Ascending aorta (tissue), 2 donors: ENCODE data around the gene PLEKHB1. TPM values are rescaled to one million over a fixed set of nuclear protein-coding genes. Genes with fewer than 3 reads are reported as not detected.

ENCODE experiments used
- DNase-seq, 2 donors: peaks; one replicate each; pipeline ENCODE4 v3.0.0-alpha.2; 2019; ENCODE audit warnings: low spot score in 2 of 2
- H3K27ac ChIP-seq, 2 donors: fragments of 200-600 bp; sonication (generic); one replicate each; pipeline ENCODE4 v1.5.1; 2016 to 2017; ENCODE audit warnings: mild to moderate bottlenecking in 1 of 2
- H3K27me3 ChIP-seq: fragments of 200-600 bp; sonication (generic); one replicate; pipeline ENCODE4 v1.5.1; 2017
- H3K36me3 ChIP-seq, 2 donors: fragments of 200-600 bp; sonication (generic); one replicate each; pipeline ENCODE4 v1.5.1; 2016
- H3K4me1 ChIP-seq, 2 donors: fragments of 200-600 bp; sonication (generic); one replicate each; pipeline ENCODE4 v1.5.1; 2016 to 2017; ENCODE audit warnings: mild to moderate bottlenecking in 1 of 2
- H3K4me3 ChIP-seq, 2 donors: fragments of 200-600 bp; sonication (generic); one replicate each; pipeline ENCODE4 v1.5.1; 2016 to 2017; ENCODE audit warnings: mild to moderate bottlenecking in 1 of 2
- H3K9me3 ChIP-seq, 2 donors: fragments of 200-600 bp; sonication (generic); one replicate each; pipeline ENCODE4 v1.5.1; 2016
- intact Hi-C: fragments of 100-400 bp; cut with DNase I; formaldehyde crosslinking; loops from one replicate; pipeline ENCODE4 v1.15.1; 2023
- total RNA-seq: library from RNA; depleted of rRNA; stranded (reverse); fragments of >200 nt; gene quantifications from one replicate; pipeline ENCODE4 v1.1.0, GENCODE V29; 2016
- TF ChIP-seq, protein P1 (sequence below), 3 experiments: fragments of 200-600 bp in 2 of 3; fragments of 450-650 bp in 1 of 3; sonication (generic) in 2 of 3; IDR thresholded peaks; one replicate each; pipeline ENCODE4 v1.5.1; 2016 to 2019; ENCODE audit warnings: antibody characterized with exemption in 3 of 3, mild to moderate bottlenecking in 1 of 3, moderate library complexity in 1 of 3

PLEKHB1 gene
- total RNA-seq, 1 donor from 2014 or later, result 3.5 TPM

DNA sequence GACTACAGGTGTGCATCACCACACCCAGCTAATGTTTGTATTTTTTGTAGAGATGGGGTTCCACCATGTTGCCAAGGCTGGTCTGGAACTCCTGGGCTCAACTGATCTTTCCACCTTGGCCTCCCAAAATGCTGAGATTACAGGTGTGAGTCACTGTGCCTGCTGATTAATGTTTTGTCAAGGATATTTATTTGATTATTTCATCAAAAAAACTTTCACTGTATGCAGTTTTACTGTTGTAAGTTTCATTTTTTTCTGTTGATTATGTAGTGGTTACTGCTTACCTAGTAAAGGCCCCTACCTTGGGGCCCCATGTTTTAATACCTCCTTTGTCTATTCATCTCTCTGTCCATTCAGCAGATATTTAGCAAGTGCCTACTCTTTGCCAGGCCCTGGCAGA lies 31.8 kb upstream of the PLEKHB1 start:
- no peaks in the 10 kb centered on the region for H3K9me3 ChIP-seq
- no peaks in the 10 kb centered on the region for H3K36me3 ChIP-seq

DNA sequence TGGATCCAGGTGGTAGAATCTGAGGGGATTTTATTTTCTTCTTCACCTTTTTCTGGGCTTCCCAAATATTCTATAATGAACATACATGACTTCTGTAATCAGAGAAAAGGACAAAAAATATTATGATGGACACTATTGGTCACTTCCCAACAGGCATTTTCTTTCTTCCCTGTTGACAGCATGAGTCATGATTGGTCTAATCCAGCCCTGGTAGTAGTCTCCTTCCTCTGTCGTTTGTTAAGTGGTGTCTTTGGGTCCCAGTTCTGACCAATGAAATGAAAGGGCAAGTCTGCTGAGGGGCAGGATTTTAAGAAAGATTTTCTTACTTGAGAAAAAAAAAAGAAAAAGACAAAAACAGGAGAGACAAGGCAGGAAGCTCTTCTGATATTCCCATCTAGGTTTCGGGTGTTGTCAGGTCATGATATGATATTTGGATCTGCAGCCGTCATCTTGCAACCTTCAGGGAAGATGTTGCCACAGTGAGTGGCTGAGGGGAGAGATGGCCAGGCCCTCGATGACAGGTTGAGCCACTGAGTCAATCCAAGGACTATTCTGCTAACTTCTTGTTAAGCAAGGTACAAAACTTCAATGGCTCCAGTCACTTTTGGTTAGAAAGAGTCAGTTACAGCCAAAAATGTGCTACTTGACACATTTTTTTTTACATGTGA lies 23.3 kb upstream of the PLEKHB1 start:
- intact Hi-C loops, result no loop called here
- TF ChIP-seq, protein P1, sequence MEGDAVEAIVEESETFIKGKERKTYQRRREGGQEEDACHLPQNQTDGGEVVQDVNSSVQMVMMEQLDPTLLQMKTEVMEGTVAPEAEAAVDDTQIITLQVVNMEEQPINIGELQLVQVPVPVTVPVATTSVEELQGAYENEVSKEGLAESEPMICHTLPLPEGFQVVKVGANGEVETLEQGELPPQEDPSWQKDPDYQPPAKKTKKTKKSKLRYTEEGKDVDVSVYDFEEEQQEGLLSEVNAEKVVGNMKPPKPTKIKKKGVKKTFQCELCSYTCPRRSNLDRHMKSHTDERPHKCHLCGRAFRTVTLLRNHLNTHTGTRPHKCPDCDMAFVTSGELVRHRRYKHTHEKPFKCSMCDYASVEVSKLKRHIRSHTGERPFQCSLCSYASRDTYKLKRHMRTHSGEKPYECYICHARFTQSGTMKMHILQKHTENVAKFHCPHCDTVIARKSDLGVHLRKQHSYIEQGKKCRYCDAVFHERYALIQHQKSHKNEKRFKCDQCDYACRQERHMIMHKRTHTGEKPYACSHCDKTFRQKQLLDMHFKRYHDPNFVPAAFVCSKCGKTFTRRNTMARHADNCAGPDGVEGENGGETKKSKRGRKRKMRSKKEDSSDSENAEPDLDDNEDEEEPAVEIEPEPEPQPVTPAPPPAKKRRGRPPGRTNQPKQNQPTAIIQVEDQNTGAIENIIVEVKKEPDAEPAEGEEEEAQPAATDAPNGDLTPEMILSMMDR (IDR thresholded peaks at IDR 0.05), result no peak
- no peak for DNase-seq
- Histone ChIP-seq H3K4me3 (no peak overlapping the region), H3K4me1 (no peaks in the 10 kb centered on the region), H3K9me3 (no peaks in the 10 kb centered on the region), H3K27ac (no peak overlapping the region), H3K27me3 (no peaks in the 10 kb centered on the region), H3K36me3 (no peaks in the 10 kb centered on the region)

More for the DNA sequence above, 31.8 kb upstream of the PLEKHB1 start:
- Histone ChIP-seq H3K4me1 (no peaks in the 10 kb centered on the region), H3K27ac (no peak overlapping the region), H3K4me3 (no peak overlapping the region), H3K27me3 (no peaks in the 10 kb centered on the region)
- DNase-seq, result no peak
- TF ChIP-seq, protein P1 (IDR thresholded peaks at IDR 0.05), result no peak
- intact Hi-C loops, result no loop called here

DNA sequence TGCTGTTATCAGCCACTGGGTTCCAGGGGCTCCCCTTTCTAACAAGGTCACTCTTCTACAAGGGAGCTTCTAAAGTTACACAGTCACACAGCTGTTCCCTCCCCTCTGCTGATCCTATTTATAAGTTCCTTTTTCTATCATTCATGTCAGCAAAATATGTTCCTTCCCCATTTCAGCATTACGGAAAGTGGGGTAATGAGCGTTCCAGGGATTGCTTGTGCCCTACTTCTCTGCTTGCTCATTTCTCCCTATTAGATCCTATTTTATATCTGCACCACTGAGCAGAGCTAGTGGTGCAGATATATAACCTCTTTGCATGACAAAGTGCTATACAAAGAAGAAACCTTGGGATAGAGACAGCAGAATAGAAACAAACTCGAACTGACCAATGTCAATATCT lies 22.7 kb upstream of the PLEKHB1 start:
- DNase-seq, result no peak
- no peak overlapping the region for H3K27ac ChIP-seq
- H3K4me3 ChIP-seq, result no peak overlapping the region
- H3K4me1 ChIP-seq, result no peaks in the 10 kb centered on the region
- TF ChIP-seq, protein P1 (IDR thresholded peaks at IDR 0.05), result no peak
- H3K27me3 ChIP-seq, result no peaks in the 10 kb centered on the region
- no peaks in the 10 kb centered on the region for H3K36me3 ChIP-seq
- no peaks in the 10 kb centered on the region for H3K9me3 ChIP-seq
- intact Hi-C loops, result no loop called here

DNA sequence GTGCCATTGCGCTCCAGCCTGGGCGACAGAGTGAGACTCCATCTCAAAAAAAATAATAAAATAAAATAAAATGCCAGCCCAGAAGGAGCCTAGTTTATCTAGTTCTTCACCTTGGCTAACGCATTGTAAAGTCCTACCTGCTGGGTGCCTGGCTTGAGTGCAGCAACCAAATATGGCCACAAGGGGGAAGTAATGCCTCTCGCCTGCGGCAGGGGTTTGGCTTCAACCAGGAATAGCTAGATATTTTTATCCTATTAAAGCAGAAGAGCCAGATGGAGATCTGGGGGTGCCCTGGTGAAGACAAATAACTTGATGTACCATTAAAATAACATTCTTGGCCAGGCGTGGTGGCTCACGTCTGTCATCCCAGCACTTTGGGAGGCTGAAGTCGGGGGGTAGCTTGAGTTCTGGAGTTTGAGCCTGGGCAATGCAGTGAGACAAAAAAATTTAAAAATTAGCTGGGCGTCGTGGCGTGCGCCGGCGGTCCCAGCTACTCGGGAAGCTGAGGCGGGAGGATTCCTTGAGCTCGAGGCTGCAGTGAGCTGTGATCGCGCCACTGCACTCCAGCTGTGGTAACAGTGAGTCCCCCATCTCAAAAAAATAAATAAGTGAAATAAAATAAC lies 20.6 kb upstream of the PLEKHB1 start:
- Histone ChIP-seq H3K4me3 (peak overlapping the region in 1 of 2 donors; percentile 38), H3K27me3 (no peaks in the 10 kb centered on the region), H3K27ac (no peak overlapping the region), H3K4me1 (no peaks in the 10 kb centered on the region), H3K36me3 (no peaks in the 10 kb centered on the region), H3K9me3 (no peaks in the 10 kb centered on the region)
- DNase-seq, result peak in 1 of 2 donors; percentile 85
- TF ChIP-seq, protein P1 (IDR thresholded peaks at IDR 0.05), result peak; percentile 67 to 95 (median 88)
- intact Hi-C loops, result loop anchor here (1.0 kb wide), 1 partner anchor 35 kb away; no protein-coding TSS in a partner anchor

DNA sequence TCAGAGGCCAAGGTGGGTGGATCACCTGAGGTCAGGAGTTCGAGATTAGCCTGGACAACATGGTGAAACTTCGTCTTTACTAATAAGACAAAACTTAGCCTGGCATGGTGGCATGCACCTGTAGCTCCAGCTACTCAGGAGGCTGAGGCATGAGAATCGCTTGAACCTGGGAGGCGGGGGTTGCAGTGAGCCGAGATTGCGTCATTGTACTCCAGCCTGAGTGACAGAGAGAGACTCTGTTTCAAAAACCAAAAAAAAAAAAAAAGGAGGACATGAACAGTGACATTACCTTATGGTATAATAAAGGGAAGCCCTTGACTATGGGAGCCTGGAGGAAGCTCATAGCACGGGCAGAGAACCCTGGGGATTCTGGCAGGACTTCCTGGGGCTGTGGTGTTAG lies 16.5 kb upstream of the PLEKHB1 start:
- TF ChIP-seq, protein P1 (IDR thresholded peaks at IDR 0.05), result no peak
- no peak overlapping the region for H3K4me3 ChIP-seq
- H3K27ac ChIP-seq, result no peak overlapping the region
- no peaks in the 10 kb centered on the region for H3K9me3 ChIP-seq
- no peaks in the 10 kb centered on the region for H3K36me3 ChIP-seq
- intact Hi-C loops, result no loop called here
- DNase-seq, result no peak
- no peaks in the 10 kb centered on the region for H3K4me1 ChIP-seq
- no peaks in the 10 kb centered on the region for H3K27me3 ChIP-seq
